ENCODE data around the gene C3. TPM values are rescaled to one million over a fixed set of nuclear protein-coding genes. Genes with fewer than 3 reads are reported as not detected.
"Not testable (repeated sequence)": the region's sequence is repeated elsewhere in the genome, so short reads cannot be mapped to it uniquely, and the experiment has no call there.

C3 gene
- total RNA-seq, 1 donor from 2014 or later = 11.4 TPM

GRCh38 chr19:6640333-6640732, 80.1 kb downstream of the C3 start:
- FAIRE-seq; DNase-seq (ENCODE audit: low spot score in 2 of 2): not testable (repeated sequence)

GRCh38 chr19:6639439-6639838, 81.0 kb downstream of the C3 start:
- FAIRE-seq (no peak), DNase-seq (ENCODE audit: low spot score in 2 of 2) (no peak)

GRCh38 chr19:6633456-6633813, 87.0 kb downstream of the C3 start:
- not testable (repeated sequence) for DNase-seq (ENCODE audit: low spot score in 2 of 2); FAIRE-seq

- not testable (repeated sequence) for FAIRE-seq; DNase-seq (ENCODE audit: low spot score in 2 of 2)
Measured at GRCh38 chr19:6632747-6633455, 87.5 kb downstream of the C3 start.

- DNase-seq (ENCODE audit: low spot score in 2 of 2) = peak in 1 of 2 donors; percentile 36
Measured at GRCh38 chr19:6632002-6632621, 88.3 kb downstream of the C3 start.

More at GRCh38 chr19:6632002-6632621, 88.3 kb downstream of the C3 start:
- FAIRE-seq = peak; percentile 95

Other genes with a start within 250 kb of the C3 start
- gene DENND1C, start 238.9 kb downstream of the C3 start, total RNA-seq = not detected
- 106 TPM for gene TUBB4A, start 218.3 kb downstream of the C3 start, total RNA-seq
- gene TNFSF9, start 189.6 kb downstream of the C3 start, total RNA-seq = 2.0 TPM
- gene CD70, start 129.5 kb downstream of the C3 start, total RNA-seq = not detected
- gene TNFSF14, start 50.5 kb downstream of the C3 start, total RNA-seq = not detected
- 8.6 TPM for gene GPR108, start 16.9 kb upstream of the C3 start, total RNA-seq
- 2.9 TPM for gene TRIP10, start 19.0 kb upstream of the C3 start, total RNA-seq
- gene SH2D3A, start 46.8 kb upstream of the C3 start, total RNA-seq = 0.82 TPM
- gene VAV1, start 52.1 kb upstream of the C3 start, total RNA-seq = 0.82 TPM
- not detected for gene ADGRE1, start 166.9 kb upstream of the C3 start, total RNA-seq

Measured in frontal cortex (tissue), 4 donors.